HG02678 (cell line): ENCODE measurements around the gene COL17A1.
A peak's percentile ranks its signal among the peaks of the same experiment; 100 is the strongest.

Experiments
- ATAC-seq: cut with Tn5 transposase; IDR thresholded peaks from one replicate; pipeline ENCODE4 v1.9.1; 2021; ENCODE audit warnings: mild to moderate bottlenecking, moderate library complexity; ENCODE audit not compliant: unreplicated experiment

The COL17A1 gene

GRCh38 chr10:103995134-103995533, 90.5 kb downstream of the COL17A1 start:
- no peak for ATAC-seq

- no peak for ATAC-seq
Observed at GRCh38 chr10:103991393-103992128, 94.1 kb downstream of the COL17A1 start.

- no peak for ATAC-seq
Observed at GRCh38 chr10:103990531-103990930, 95.1 kb downstream of the COL17A1 start.

GRCh38 chr10:103990121-103990520, 95.6 kb downstream of the COL17A1 start:
- no peak for ATAC-seq

- ATAC-seq, result no peak
Observed at GRCh38 chr10:103986360-103986759, 99.3 kb downstream of the COL17A1 start.

- no peak for ATAC-seq
Observed at GRCh38 chr10:103985726-103986125, 100.0 kb downstream of the COL17A1 start.

GRCh38 chr10:103983367-103983911, 102.2 kb downstream of the COL17A1 start:
- peak; percentile 78 for ATAC-seq

- ATAC-seq, result no peak
Observed at GRCh38 chr10:103982639-103983038, 103.0 kb downstream of the COL17A1 start.
